Subcutaneous adipose tissue (tissue), 4 donors: ENCODE results near the gene ANAPC2. TPM values are rescaled to one million over a fixed set of nuclear protein-coding genes. Genes with fewer than 3 reads are reported as not detected.

Experiments
- CTCF ChIP-seq: fragments of 450-650 bp; IDR thresholded peaks from one replicate; pipeline ENCODE4 v1.5.1; 2016; ENCODE audit warnings: low read depth, mild to moderate bottlenecking, control low read depth, antibody characterized with exemption, moderate library complexity
- small RNA-seq: library from RNA; depleted of rRNA; stranded (forward); fragments of <200 nt; gene quantifications from one replicate; pipeline ENCODE3, GENCODE V24; 2016
- total RNA-seq, 4 donors: library from RNA; depleted of rRNA; stranded (reverse); fragments of >200 nt; gene quantifications; one replicate each; pipeline ENCODE4 v1.1.0, GENCODE V29; 2016

The ANAPC2 gene
- total RNA-seq, 4 donors from 2014 or later, result 11.6 to 53.1 (median 22.6) TPM

DNA sequence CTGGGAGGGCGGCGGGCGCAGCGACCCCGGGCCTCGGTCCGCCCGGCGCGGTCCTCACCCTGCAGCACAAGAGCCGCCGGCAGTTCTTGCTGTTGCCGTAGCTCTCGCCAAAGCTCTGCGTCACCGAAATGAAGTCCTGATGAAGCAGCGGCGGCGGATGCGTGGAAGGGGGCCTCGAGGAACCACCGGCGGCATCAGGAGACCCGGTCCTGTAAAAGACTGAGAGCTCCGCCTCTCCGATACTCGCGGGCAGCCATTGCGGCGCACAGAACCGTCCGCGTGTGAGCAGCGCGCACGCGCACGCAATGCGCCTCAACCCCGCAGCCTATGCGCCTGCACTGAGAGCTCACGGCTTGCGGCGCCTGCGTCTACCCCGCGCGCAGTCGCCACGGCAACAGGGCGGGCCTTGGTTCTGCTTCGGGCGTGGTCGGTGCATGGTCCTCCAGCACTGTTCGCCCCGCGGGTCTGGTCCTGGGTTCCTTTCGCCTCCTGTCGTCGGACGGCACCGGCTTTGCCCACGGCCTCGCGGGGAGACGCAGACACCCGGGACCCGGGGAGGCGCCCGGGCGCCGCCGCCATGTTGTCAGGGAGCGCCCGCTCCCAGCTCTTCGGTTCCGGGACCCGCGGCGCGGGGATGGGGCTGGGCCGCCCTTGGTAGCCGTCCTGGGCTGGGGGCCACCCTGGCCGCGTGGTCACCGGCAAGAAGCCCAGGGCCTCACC, 58.7 kb downstream of the ANAPC2 start:
- TF ChIP-seq CTCF, result no peak

GRCh38 chr9:137128862-137129455, 59.4 kb downstream of the ANAPC2 start:
- TF ChIP-seq CTCF, result no peak

DNA sequence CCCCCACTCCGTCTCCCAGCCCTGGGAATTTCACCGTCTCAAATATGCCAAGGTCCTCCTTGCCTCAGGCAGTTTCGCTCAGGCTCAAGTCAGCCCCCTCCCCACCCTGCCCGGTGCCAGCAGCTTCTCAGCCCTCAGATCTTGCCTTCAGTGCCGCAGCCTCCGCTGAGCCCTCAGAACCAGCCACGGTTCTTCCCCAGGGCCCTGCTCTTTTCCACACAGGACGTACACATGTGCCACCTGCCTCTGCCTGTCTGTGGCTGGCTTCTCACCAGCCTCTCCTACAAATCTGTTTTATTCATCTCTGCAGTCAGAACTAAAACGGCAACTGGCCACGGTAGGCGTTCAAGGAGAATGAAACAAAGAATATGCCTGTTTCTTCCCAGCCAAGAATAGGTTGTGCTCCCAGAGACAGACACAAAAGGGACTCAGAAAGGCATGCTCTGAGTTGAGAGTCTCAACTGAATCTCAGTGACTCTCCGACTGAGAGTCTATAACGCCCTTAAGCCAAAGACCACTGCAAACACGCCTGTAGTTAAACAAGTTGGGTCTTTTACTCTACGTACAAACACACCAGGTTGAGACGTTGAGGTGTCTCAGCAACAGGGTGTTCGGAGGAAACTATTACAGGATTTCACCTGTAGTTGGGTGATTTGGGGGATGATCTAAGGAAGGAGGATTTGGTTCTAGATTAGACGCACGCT, 60.0 kb downstream of the ANAPC2 start:
- TF ChIP-seq CTCF, result no peak

GRCh38 chr9:137127301-137128157, 60.8 kb downstream of the ANAPC2 start:
- TF ChIP-seq CTCF, result no peak

- TF ChIP-seq CTCF, result no peak
These were observed 61.6 kb downstream of the ANAPC2 start for GRCh38 chr9:137126786-137127185.

Small RNA genes within 50 kb of the gene (small RNA-seq; reads per million reads assigned to genes)
- gene MIR3621, result not detected

Other genes starting within 250 kb of the ANAPC2 start
- 100 to 1,000 TPM in 3 of 4 donors, 10 to 100 TPM in 1; 87.9 to 363 (median 126) TPM for gene FBXW5, start 243.8 kb downstream of the ANAPC2 start, total RNA-seq
- gene C8G, start 243.3 kb downstream of the ANAPC2 start, total RNA-seq, result 1 to 10 TPM in 1 of 4 donors, not detected in 3; 2.6 TPM
- not detected for gene LCN12, start 236.3 kb downstream of the ANAPC2 start, total RNA-seq
- gene PTGDS, start 211.1 kb downstream of the ANAPC2 start, total RNA-seq, result 10 to 100 TPM; 15.5 to 57.3 (median 26.8) TPM
- gene LCNL1, start 205.6 kb downstream of the ANAPC2 start, total RNA-seq, result not detected
- gene PAXX, start 196.1 kb downstream of the ANAPC2 start, total RNA-seq, result 10 to 100 TPM in 3 of 4 donors, 1 to 10 TPM in 1; 5.1 to 30.6 (median 26.9) TPM
- 1 to 10 TPM in 2 of 4 donors, not detected in 2; 1.8 to 2.2 TPM for gene CLIC3, start 192.0 kb downstream of the ANAPC2 start, total RNA-seq
- 10 to 100 TPM; 13.5 to 58.6 (median 19.3) TPM for gene ABCA2, start 160.3 kb downstream of the ANAPC2 start, total RNA-seq
- under 1 TPM in 2 of 4 donors, not detected in 2; 0.22 to 0.34 TPM for gene FUT7, start 156.5 kb downstream of the ANAPC2 start, total RNA-seq
- gene NPDC1, start 142.4 kb downstream of the ANAPC2 start, total RNA-seq, result 10 to 100 TPM; 17.5 to 61.6 (median 29.8) TPM
- not detected for gene ENTPD2, start 134.5 kb downstream of the ANAPC2 start, total RNA-seq
- gene SAPCD2, start 118.0 kb downstream of the ANAPC2 start, total RNA-seq, result under 1 TPM in 3 of 4 donors, not detected in 1; 0.19 to 0.66 (median 0.51) TPM
- 10 to 100 TPM in 3 of 4 donors, 1 to 10 TPM in 1; 6.7 to 14.8 (median 11.2) TPM for gene UAP1L1, start 111.0 kb downstream of the ANAPC2 start, total RNA-seq
- 10 to 100 TPM; 19.1 to 61.9 (median 47.8) TPM for gene MAN1B1, start 101.6 kb downstream of the ANAPC2 start, total RNA-seq
- 100 to 1,000 TPM in 3 of 4 donors, 10 to 100 TPM in 1; 57.4 to 135 (median 117) TPM for gene DPP7, start 73.8 kb downstream of the ANAPC2 start, total RNA-seq
- gene GRIN1, start 49.4 kb downstream of the ANAPC2 start, total RNA-seq, result not detected
- not detected for gene LRRC26, start 18.5 kb downstream of the ANAPC2 start, total RNA-seq
- not detected for gene TMEM210, start 16.5 kb downstream of the ANAPC2 start, total RNA-seq
- 10 to 100 TPM; 26.7 to 69.3 (median 55.8) TPM for gene SSNA1, start 116 bp upstream of the ANAPC2 start, total RNA-seq
- gene TPRN, start 12.2 kb upstream of the ANAPC2 start, total RNA-seq, result 10 to 100 TPM in 1 of 4 donors, 1 to 10 TPM in 3; 1.8 to 10.5 (median 4.9) TPM
- 10 to 100 TPM; 19.9 to 29.7 (median 22.7) TPM for gene TMEM203, start 17.1 kb upstream of the ANAPC2 start, total RNA-seq
- gene NDOR1, start 17.1 kb upstream of the ANAPC2 start, total RNA-seq, result 1 to 10 TPM; 2.6 to 6.2 (median 3.7) TPM
- 1 to 10 TPM in 2 of 4 donors, under 1 TPM in 1, not detected in 1; 0.88 to 2.4 (median 1.9) TPM for gene RNF208, start 33.7 kb upstream of the ANAPC2 start, total RNA-seq
- under 1 TPM in 1 of 4 donors, not detected in 3; 0.34 TPM for gene CYSRT1, start 36.6 kb upstream of the ANAPC2 start, total RNA-seq
- not detected for gene RNF224, start 38.9 kb upstream of the ANAPC2 start, total RNA-seq
- not detected for gene SLC34A3, start 42.3 kb upstream of the ANAPC2 start, total RNA-seq
- gene TUBB4B, start 52.7 kb upstream of the ANAPC2 start, total RNA-seq, result 100 to 1,000 TPM in 2 of 4 donors, 10 to 100 TPM in 2; 92.0 to 213 (median 150) TPM
- gene STPG3, start 62.7 kb upstream of the ANAPC2 start, total RNA-seq, result not detected
- gene NELFB, start 66.8 kb upstream of the ANAPC2 start, total RNA-seq, result 10 to 100 TPM; 19.4 to 37.0 (median 30.8) TPM
- gene TOR4A, start 89.2 kb upstream of the ANAPC2 start, total RNA-seq, result 1 to 10 TPM; 3.3 to 9.0 (median 6.6) TPM
- 10 to 100 TPM in 1 of 4 donors, 1 to 10 TPM in 2, under 1 TPM in 1; 0.51 to 11.5 (median 2.9) TPM for gene NRARP, start 113.7 kb upstream of the ANAPC2 start, total RNA-seq
- 10 to 100 TPM in 2 of 4 donors, 1 to 10 TPM in 2; 7.5 to 44.6 (median 10.5) TPM for gene EXD3, start 234.6 kb upstream of the ANAPC2 start, total RNA-seq
- gene NOXA1, start 234.8 kb upstream of the ANAPC2 start, total RNA-seq, result 1 to 10 TPM; 1.4 to 5.3 (median 2.4) TPM